GM19240 (cell line): ENCODE results near the gene VPREB3.

Source experiments
- DNase-seq: peaks from one replicate; pipeline ENCODE4 v3.0.0; 2011; ENCODE audit warnings: low spot score; ENCODE audit not compliant: insufficient read length

The VPREB3 gene

GRCh38 chr22:23764899-23765881 is 11.0 kb upstream of the VPREB3 start:
- no peak for DNase-seq

GRCh38 chr22:23763954-23764353 is 9.7 kb upstream of the VPREB3 start:
- DNase-seq: no peak

- DNase-seq: no peak
Observed at GRCh38 chr22:23763579-23763945, 9.3 kb upstream of the VPREB3 start.

DNA sequence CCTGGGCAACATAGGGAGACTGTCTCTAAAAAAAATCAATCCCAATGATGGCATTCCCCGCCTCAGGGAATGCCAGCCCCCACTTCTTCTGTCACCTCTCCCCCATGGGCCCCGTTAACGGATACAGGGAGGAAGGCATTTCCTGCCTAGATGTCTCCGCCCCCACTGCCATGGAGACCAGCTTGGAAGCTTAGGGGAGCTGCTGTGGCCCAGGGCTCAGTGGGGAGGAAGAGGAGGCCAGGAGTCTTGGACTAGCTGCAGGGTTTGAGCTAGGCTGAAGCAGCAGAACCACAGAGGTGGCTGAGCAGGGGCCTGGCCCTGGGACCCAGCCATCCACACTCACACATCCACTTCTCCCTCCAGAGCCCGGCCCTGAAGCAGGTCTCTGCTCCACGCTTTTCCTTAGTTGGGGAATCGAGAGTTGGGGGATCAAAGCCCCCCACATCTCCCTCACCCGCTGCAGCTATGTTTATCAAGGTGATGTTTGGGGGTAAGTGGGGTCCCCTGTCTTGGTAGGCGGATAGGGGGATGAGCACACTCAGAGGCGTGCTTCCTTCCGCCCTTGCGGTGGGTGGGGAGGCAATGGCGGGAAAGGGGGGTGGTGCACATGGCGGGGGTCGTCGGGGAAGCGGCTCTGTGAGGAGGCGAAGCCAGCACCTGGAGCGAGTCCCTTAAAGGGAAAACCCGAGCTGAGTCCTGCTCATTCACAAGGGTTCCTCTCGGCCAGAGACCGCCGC is 8.8 kb upstream of the VPREB3 start, which contains the start of gene C22orf15:
TSS of gene C22orf15 (plus strand) at position 149 of the 737 bp plus-strand sequence. CDS start at position 466, 317 bp downstream.
- DNase-seq: no peak

- no peak for DNase-seq
Observed at GRCh38 chr22:23760056-23760455, 5.8 kb upstream of the VPREB3 start.

DNA sequence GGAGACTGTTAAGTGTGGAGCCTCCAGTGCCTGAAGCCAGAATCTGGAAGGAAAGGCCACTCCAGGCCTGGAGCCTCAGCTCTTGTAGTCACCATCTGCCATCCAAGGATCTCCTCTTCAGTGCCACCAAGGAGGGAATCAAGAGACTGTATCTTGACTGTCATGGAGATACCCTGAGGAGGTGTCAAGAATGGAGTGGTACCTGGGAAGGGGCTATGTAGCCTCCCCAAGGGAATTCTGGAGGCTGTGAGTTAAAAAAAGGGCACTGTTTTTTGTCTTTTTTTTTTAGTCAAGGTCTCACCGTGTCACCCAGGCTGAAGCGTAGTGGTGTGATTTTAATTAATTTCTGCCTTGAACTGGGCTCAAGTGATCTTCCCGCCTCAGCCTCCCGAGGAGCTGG is 5.3 kb upstream of the VPREB3 start:
- DNase-seq: no peak

- no peak for DNase-seq
Observed at GRCh38 chr22:23756891-23757290, 2.7 kb upstream of the VPREB3 start.

GRCh38 chr22:23755711-23756110 is 1.5 kb upstream of the VPREB3 start:
- no peak for DNase-seq

- DNase-seq: no peak
Observed at GRCh38 chr22:23754980-23755636, 883 bp upstream of the VPREB3 start.

GRCh38 chr22:23753385-23753784 is 840 bp downstream of the VPREB3 start:
- DNase-seq: no peak

- DNase-seq: no peak
Observed at GRCh38 chr22:23752750-23753149, 1.5 kb downstream of the VPREB3 start.

- no peak for DNase-seq
Observed at GRCh38 chr22:23752090-23752691, 2.0 kb downstream of the VPREB3 start.

- no peak for DNase-seq
Observed at GRCh38 chr22:23751441-23751996, 2.7 kb downstream of the VPREB3 start.

- DNase-seq: peak; percentile 82
Observed at GRCh38 chr22:23750714-23751440, 3.3 kb downstream of the VPREB3 start, which contains the start of gene ZNF70. Gene ZNF70, minus strand, starts transcription at chr22:23751112. Its CDS starts 5,972 bp downstream, at chr22:23745140.

GRCh38 chr22:23750367-23750713 is 3.9 kb downstream of the VPREB3 start:
- DNase-seq: no peak

DNA sequence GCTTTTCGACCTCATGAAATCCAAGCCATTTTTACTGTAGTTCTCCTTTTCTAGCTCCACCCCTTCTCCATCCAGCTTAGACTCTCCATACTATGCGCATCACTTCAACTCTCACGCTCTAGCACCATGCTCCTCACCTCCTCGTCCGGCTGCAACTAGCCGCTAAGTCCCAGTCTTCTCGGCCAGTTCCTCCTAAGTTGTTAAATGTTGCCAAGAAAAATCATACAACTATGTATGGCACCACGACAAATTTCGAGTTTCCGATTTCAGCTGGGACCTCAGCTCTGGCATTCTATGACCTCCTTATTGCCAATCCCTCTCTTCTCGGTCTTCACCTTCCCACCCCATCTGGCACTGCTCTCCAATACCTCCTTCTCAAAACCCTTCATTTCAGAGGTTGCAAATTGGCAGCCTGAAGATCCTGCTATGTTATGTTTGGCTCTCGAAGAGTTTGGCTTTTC is 4.4 kb downstream of the VPREB3 start:
- no peak for DNase-seq

DNA sequence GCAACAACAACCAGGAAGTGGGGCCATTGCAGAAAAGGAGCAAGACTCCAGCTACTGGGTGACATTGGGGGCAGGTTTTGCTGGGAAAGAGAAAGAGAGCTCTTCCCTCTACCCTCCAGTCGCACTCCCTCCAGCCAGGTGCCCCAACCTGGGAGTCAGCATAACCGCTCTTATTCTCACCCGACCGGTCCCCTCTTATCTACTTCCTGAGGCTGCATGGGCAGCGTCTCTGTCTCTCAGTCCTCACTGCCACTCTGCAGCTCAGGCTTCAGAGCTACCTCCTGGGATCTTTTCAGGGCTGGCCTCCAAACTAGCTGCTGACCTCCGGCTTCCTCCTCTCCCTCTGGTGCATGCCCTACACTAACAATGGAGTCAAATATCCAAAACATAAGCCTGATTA is 8.4 kb downstream of the VPREB3 start:
- no peak for DNase-seq

DNA sequence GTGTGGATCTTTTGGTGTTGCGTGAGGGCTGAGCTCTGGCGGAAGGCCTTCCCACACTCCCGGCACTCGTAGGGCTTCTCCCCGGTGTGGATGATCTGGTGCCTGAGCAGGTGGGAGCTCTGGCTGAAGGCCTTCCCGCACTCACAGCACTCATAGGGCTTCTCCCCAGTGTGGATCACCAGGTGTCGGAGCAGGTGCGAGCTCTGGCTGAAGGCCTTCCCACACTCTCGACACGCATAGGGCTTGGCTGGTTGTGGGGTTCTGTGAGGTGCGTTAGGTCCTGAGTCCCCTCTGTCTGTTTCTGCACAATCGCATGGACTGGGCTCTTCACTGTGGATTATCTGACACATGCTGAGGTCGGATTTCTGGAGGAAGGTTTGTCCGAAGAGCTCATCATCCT is 9.7 kb downstream of the VPREB3 start:
- no peak for DNase-seq

- no peak for DNase-seq
Observed at GRCh38 chr22:23744001-23744400, 10.2 kb downstream of the VPREB3 start.

GRCh38 chr22:23743303-23743705 is 10.9 kb downstream of the VPREB3 start:
- no peak for DNase-seq
